Sciatic nerve (tissue), 2 donors: ENCODE measurements around the gene VOPP1. TPM values are rescaled to one million over a fixed set of nuclear protein-coding genes. Genes with fewer than 3 reads are reported as not detected.
A peak's percentile ranks its signal among the peaks of the same experiment; 100 is the strongest.

Experiments
- ATAC-seq: fragments of 200-7000 bp; cut with Tn5 transposase; one replicate; pipeline ENCODE4 v1.9.1; 2020; ENCODE audit warnings: mild to moderate bottlenecking, moderate library complexity
- DNase-seq: peaks from one replicate; pipeline ENCODE4 v3.0.0-alpha.2; 2020; ENCODE audit warnings: low spot score
- intact Hi-C: fragments of 100-400 bp; cut with DNase I; formaldehyde crosslinking; loops from one replicate; pipeline ENCODE4 v1.14.2; 2022
- total RNA-seq: library from RNA; stranded (reverse); fragmentation: NEBNext Ultra II Directional; extraction: Animal tissue kit (Norgen Biotek cat#: 25700); gene quantifications from one replicate; pipeline ENCODE4 v1.2.1, GENCODE V29; 2021
- donor health status: DM: no; HTN: no; CAD: no.
- donor health status: DM: no; HTN: no; CAD: no.

The VOPP1 gene
- total RNA-seq, 1 donor from 2014 or later: 66.2 TPM

GRCh38 chr7:55432939-55433784 is 139.1 kb downstream of the VOPP1 start:
- DNase-seq: no peak
- intact Hi-C loops: no loop called here
- ATAC-seq: peak; percentile 41

- ATAC-seq: no peak
- intact Hi-C loops: no loop called here
- DNase-seq: no peak
Measured at GRCh38 chr7:55432506-55432905, 139.8 kb downstream of the VOPP1 start.

GRCh38 chr7:55431898-55432297 is 140.4 kb downstream of the VOPP1 start:
- no peak for ATAC-seq
- intact Hi-C loops: no loop called here
- no peak for DNase-seq

DNA sequence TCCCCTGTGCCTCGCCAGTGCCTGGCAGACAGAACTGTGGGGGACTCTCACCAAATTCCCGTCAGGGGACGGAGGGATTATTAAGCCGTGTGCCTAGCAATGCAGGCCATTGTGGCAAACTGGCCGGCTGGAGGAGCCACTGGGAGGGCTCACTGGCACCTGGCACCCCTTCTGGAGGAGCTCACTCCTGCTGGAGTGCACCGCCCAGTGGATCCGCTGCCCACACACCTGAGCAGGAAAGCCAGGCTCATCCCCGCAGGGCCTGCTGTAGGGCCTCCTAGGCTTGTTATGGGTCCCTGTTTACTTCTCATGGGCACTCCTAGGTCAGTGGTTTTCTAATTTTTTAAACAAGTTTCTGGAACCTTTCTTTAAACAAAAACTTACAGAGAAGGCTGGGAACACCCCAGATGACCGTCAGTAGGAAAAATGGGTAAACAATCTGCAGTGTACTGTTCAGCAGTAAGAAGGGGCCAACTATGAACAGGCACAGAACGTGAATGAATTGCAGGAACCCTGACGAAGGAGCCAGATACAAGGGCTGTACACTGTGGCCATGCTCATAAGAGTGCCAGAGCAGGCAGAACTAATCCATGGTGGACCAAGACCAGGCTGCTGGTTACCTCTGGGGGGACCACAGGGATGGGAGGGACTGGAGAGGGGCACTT is 142.3 kb downstream of the VOPP1 start:
- no peak for ATAC-seq
- intact Hi-C loops: loop anchor here (10.0 kb wide), 1 partner anchor 145 kb away; the partner anchor contains the start of gene VOPP1
- DNase-seq: no peak

- intact Hi-C loops: loop anchor here (10.0 kb wide), 1 partner anchor 147 kb away; the partner anchor contains the start of gene VOPP1
- ATAC-seq: peak; percentile 33
Measured at GRCh38 chr7:55427800-55428199, 144.5 kb downstream of the VOPP1 start.

DNA sequence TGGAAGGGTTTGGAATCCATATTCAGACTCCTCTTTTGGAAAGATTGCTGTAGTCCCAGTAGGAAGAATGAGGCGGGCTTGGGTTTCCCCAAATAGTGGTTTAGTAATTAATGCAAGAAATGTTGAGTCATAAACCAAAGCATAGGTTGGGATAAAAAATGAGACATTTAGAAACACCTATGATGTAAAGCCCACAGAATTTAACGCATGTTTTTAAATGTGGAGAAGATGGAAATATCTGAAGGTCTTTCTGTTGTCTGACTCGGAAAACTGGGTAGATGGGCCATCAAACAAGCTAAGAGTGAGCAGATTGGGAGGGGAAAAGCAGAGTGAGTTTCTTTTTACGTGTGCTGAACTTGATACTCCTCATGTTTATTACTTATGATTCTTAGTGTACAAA is 145.0 kb downstream of the VOPP1 start:
- DNase-seq: no peak
- no peak for ATAC-seq
- intact Hi-C loops: loop anchor here (10.0 kb wide), 1 partner anchor 147 kb away; the partner anchor contains the start of gene VOPP1

More at GRCh38 chr7:55427800-55428199, 144.5 kb downstream of the VOPP1 start:
- no peak for DNase-seq

- intact Hi-C loops: loop anchor here (10.0 kb wide), 1 partner anchor 148 kb away; the partner anchor contains the start of gene VOPP1
- no peak for ATAC-seq
- DNase-seq: no peak
Measured at GRCh38 chr7:55426676-55427075, 145.6 kb downstream of the VOPP1 start.

DNA sequence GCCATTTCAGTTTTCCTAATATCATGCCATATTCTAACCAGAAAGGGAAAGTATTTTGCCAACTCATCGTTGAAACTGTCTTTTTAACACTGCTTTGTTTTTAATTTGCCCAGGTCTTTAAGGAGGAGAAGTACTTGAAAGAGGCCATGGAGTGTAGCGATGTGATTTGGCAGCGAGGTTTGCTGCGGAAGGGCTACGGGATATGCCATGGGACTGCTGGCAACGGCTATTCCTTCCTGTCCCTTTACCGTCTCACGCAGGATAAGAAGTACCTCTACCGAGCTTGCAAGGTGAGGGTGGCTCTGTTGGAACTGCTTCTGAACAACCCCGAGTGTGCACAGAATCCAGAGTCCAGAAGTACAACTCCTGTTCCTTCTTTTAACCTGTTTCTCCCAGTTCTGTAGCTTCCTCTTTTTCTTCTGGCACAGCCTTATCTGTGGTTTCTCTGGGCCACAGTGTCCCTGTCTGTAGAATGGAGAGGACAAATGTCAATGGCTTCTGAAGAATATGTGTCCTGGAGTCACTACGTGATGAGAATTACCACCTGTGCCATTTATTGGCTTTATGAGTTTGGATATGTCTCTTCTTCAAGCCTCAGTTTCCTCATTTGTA is 147.1 kb downstream of the VOPP1 start:
- no peak for ATAC-seq
- intact Hi-C loops: loop anchor here (10.0 kb wide), 1 partner anchor 150 kb away; the partner anchor contains the start of gene VOPP1

DNA sequence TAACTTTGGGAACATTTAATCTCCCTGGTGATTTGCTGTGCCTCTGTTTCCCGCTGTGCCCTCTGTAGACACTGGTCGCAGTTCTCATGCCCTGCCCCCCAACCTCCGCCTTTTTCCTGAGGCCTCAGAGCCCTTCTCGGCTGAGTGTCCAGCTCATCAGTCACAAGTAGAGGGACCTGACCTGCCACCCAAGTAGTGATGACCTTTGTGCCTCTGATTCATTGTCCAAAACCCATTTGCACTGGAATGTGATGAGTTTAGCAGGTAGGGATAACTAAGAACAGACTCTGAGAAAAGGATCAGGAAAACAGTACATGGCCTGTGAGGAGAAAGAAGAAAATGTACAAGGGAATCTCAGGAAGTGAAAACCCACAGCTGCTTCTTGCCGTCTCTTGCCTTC is 148.4 kb downstream of the VOPP1 start:
- no peak for DNase-seq
- no peak for ATAC-seq
- intact Hi-C loops: loop anchor here (10.0 kb wide), 1 partner anchor 151 kb away; the partner anchor contains the start of gene VOPP1

More for the DNA sequence above, 147.1 kb downstream of the VOPP1 start:
- no peak for DNase-seq

DNA sequence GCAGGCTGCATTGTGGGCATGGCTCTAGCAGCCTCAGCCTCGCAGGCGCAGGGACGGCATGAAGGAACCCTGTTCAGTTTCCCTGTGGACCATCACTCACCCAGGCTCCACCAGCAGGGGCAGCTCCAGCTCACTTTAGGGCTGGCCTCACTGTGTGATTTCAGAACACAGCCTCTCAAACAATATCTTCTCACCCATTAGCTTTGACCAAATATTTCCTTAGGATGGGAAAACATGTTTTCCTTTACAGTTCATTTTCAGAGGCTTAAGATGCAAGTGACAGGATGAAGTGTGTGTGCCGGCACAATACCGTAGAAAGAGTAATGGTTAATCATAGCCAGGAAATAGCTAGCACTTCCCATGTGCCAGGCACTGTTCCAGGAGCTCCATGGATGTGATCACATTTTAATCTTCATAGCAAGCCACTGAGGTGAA is 149.0 kb downstream of the VOPP1 start:
- DNase-seq: no peak
- intact Hi-C loops: loop anchor here (10.0 kb wide), 1 partner anchor 152 kb away; the partner anchor contains the start of gene VOPP1
- ATAC-seq: no peak

Other genes with a start within 250 kb of the VOPP1 start
- 9.3 TPM for gene LANCL2, start 207.2 kb downstream of the VOPP1 start, total RNA-seq